PC-3 (cell line): ENCODE measurements around the gene DMGDH. TPM values are rescaled to one million over a fixed set of nuclear protein-coding genes. Genes with fewer than 3 reads are reported as not detected.

Source experiments
- ATAC-seq: fragments of 200-7000 bp; cut with Tn5 transposase; 2 replicates; pipeline ENCODE4 v1.9.1; 2020; ENCODE audit warnings: mild to moderate bottlenecking, moderate library complexity
- BruUV-seq: library from RNA; stranded (reverse); fragments of 400-500 nt; replicated peaks from 2 replicates; lab custom pipeline; 2021; lab: Mats Ljungman, UMichigan
- CTCF ChIA-PET: fragments of 300-600 bp; sonication (Branson Sonifier 250); formaldehyde crosslinking; loops from one replicate; lab custom pipeline; 2022; ENCODE audit warnings: antibody characterized with exemption; lab: Charles Lee
- POLR2A ChIA-PET: fragments of 300-600 bp; sonication (Branson Sonifier 250); formaldehyde crosslinking; loops from one replicate; lab custom pipeline; 2022; ENCODE audit warnings: antibody characterized with exemption; ENCODE audit not compliant: unreplicated experiment; lab: Charles Lee
- DNase-seq: peaks from one replicate; pipeline ENCODE4 v3.0.0-alpha.2; 2015
- H2AFZ ChIP-seq: fragments of 300-600 bp; sonication (generic); 2 replicates; pipeline ENCODE4 v1.6.0; 2016; ENCODE audit warnings: antibody characterized with exemption, low read length
- H3F3A ChIP-seq: fragments of 300-600 bp; sonication (generic); one replicate; pipeline ENCODE4 v1.6.0; 2017; ENCODE audit warnings: antibody characterized with exemption, low read length, control low read depth, mild to moderate bottlenecking; ENCODE audit not compliant: unreplicated experiment
- H3K27ac ChIP-seq: fragments of 300-600 bp; sonication (generic); 2 replicates; pipeline ENCODE4 v1.5.1; 2016; ENCODE audit warnings: mild to moderate bottlenecking, low read length
- H3K27me3 ChIP-seq: fragments of 300-600 bp; sonication (generic); 2 replicates; pipeline ENCODE4 v1.6.1; 2016; ENCODE audit warnings: low read length, mixed read lengths
- H3K36me3 ChIP-seq: fragments of 300-600 bp; sonication (generic); 2 replicates; pipeline ENCODE4 v1.6.1; 2016; ENCODE audit warnings: low read depth, mixed run types, low read length, mixed read lengths
- H3K4me1 ChIP-seq: fragments of 300-600 bp; sonication (generic); 2 replicates; pipeline ENCODE4 v1.5.1; 2016; ENCODE audit warnings: low read length; ENCODE audit not compliant: insufficient read depth
- H3K4me2 ChIP-seq: fragments of 300-600 bp; sonication (generic); 2 replicates; pipeline ENCODE4 v1.6.0; 2016; ENCODE audit warnings: low read length
- H3K4me3 ChIP-seq: fragments of 300-600 bp; sonication (generic); 2 replicates; pipeline ENCODE4 v1.5.1; 2016; ENCODE audit warnings: mild to moderate bottlenecking, low read length, mixed read lengths
- H3K79me2 ChIP-seq: fragments of 300-600 bp; sonication (generic); 2 replicates; pipeline ENCODE4 v1.6.1; 2017; ENCODE audit warnings: low read length, mixed read lengths
- H3K9ac ChIP-seq: fragments of 300-600 bp; sonication (generic); 2 replicates; pipeline ENCODE4 v1.6.0; 2016; ENCODE audit warnings: mild to moderate bottlenecking, low read length
- H3K9me2 ChIP-seq: fragments of 300-600 bp; sonication (generic); replicated peaks from 2 replicates; pipeline ENCODE4 v1.6.1; 2016; ENCODE audit warnings: mixed run types, low read length, mixed read lengths
- H3K9me3 ChIP-seq: fragments of 300-600 bp; sonication (generic); 2 replicates; pipeline ENCODE4 v1.6.1; 2016; ENCODE audit warnings: low read length, mixed read lengths
- H4K20me1 ChIP-seq: fragments of 300-600 bp; sonication (generic); 2 replicates; pipeline ENCODE4 v1.6.1; 2016; ENCODE audit warnings: low read length, mixed read lengths
- EZH2 ChIP-seq: fragments of 300-600 bp; sonication (generic); IDR thresholded peaks from one replicate; pipeline ENCODE4 v1.6.1; 2017; ENCODE audit warnings: antibody characterized with exemption, mild to moderate bottlenecking, low read length; ENCODE audit not compliant: unreplicated experiment
- EZH2phosphoT487 ChIP-seq: fragments of 300-600 bp; sonication (generic); IDR thresholded peaks from 2 replicates; pipeline ENCODE4 v1.6.1; 2018; ENCODE audit warnings: mild to moderate bottlenecking, antibody characterized with exemption, low read length, borderline replicate concordance
- intact Hi-C: fragments of 100-400 bp; cut with micrococcal nuclease; formaldehyde crosslinking; loops from 2 replicates; pipeline ENCODE4 v1.9.0; 2023
- total RNA-seq: library from RNA; depleted of rRNA; stranded (reverse); fragments of >200 nt; gene quantifications from 2 replicates; pipeline ENCODE4 v1.2.3, GENCODE V29; 2014
- TF ChIP-seq, protein P1 (sequence below): fragments of 300-600 bp; sonication (generic); conservative IDR thresholded peaks from 2 replicates; pipeline ENCODE4 v1.5.1; 2017; ENCODE audit warnings: antibody characterized with exemption, low read depth, mild to moderate bottlenecking, low read length

The DMGDH gene
- total RNA-seq, 1 experiment from 2014 or later, result not detected

DNA sequence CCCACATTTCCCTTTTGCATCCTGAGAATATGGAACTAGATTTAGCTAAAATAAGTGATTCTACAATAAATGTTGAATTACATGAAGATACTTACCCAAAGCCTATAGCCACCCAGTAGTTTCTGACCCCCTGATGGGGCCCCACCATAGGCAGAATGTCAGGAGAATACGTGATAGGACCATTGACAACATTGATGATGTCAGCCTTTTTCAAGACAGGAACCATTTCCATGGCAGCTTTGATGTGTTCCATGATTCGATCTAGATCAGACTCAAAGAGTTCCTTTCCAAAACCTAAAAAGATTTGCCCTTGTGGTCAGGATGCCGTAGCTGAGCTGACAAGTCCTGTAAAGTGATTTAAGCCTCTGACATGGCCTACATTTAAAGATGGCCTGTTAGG is 27.3 kb downstream of the DMGDH start:
- Histone ChIP-seq H3K9ac (no peak overlapping the region), H3K27me3 (no peaks in the 10 kb centered on the region), H3K27ac (no peak overlapping the region), H3K9me3 (no peaks in the 10 kb centered on the region), H3K4me3 (no peak overlapping the region), H3K36me3 (no peaks in the 10 kb centered on the region), H3K79me2 (no peaks in the 10 kb centered on the region), H3K4me1 (no peaks in the 10 kb centered on the region), H3F3A (no peaks in the 10 kb centered on the region), H3K4me2 (no peak overlapping the region), H2AFZ (no peak overlapping the region), H4K20me1 (no peaks in the 10 kb centered on the region), H3K9me2 (no peaks in the 10 kb centered on the region)
- CTCF ChIA-PET, result no interaction called here
- TF ChIP-seq, protein P1, sequence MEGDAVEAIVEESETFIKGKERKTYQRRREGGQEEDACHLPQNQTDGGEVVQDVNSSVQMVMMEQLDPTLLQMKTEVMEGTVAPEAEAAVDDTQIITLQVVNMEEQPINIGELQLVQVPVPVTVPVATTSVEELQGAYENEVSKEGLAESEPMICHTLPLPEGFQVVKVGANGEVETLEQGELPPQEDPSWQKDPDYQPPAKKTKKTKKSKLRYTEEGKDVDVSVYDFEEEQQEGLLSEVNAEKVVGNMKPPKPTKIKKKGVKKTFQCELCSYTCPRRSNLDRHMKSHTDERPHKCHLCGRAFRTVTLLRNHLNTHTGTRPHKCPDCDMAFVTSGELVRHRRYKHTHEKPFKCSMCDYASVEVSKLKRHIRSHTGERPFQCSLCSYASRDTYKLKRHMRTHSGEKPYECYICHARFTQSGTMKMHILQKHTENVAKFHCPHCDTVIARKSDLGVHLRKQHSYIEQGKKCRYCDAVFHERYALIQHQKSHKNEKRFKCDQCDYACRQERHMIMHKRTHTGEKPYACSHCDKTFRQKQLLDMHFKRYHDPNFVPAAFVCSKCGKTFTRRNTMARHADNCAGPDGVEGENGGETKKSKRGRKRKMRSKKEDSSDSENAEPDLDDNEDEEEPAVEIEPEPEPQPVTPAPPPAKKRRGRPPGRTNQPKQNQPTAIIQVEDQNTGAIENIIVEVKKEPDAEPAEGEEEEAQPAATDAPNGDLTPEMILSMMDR, result no peak
- no peak for TF ChIP-seq EZH2
- no peak for TF ChIP-seq EZH2phosphoT487
- DNase-seq (no peak), ATAC-seq (no peak)
- intact Hi-C loops, result no loop called here
- POLR2A ChIA-PET, result no interaction called here
- BruUV-seq, result no TSS peak

- DNase-seq (no peak), ATAC-seq (no peak)
- no peaks in the 10 kb centered on the region for H3K27me3 ChIP-seq
- no peaks in the 10 kb centered on the region for H4K20me1 ChIP-seq
- no peak overlapping the region for H3K4me3 ChIP-seq
- H3K9me3 ChIP-seq, result no peaks in the 10 kb centered on the region
- no peak overlapping the region for H2AFZ ChIP-seq
- TF ChIP-seq EZH2phosphoT487 (no peak), EZH2 (no peak)
- TF ChIP-seq, protein P1, result no peak
- CTCF ChIA-PET, result no interaction called here
- BruUV-seq, result no TSS peak
- H3K9ac ChIP-seq, result no peak overlapping the region
- no peak overlapping the region for H3K4me2 ChIP-seq
- H3K36me3 ChIP-seq, result no peaks in the 10 kb centered on the region
- no peak overlapping the region for H3K27ac ChIP-seq
- POLR2A ChIA-PET, result no interaction called here
- H3F3A ChIP-seq, result no peaks in the 10 kb centered on the region
- H3K9me2 ChIP-seq, result no peaks in the 10 kb centered on the region
- H3K4me1 ChIP-seq, result no peaks in the 10 kb centered on the region
- intact Hi-C loops, result no loop called here
- no peaks in the 10 kb centered on the region for H3K79me2 ChIP-seq
Observed at GRCh38 chr5:79036769-79037168, 32.7 kb downstream of the DMGDH start.

DNA sequence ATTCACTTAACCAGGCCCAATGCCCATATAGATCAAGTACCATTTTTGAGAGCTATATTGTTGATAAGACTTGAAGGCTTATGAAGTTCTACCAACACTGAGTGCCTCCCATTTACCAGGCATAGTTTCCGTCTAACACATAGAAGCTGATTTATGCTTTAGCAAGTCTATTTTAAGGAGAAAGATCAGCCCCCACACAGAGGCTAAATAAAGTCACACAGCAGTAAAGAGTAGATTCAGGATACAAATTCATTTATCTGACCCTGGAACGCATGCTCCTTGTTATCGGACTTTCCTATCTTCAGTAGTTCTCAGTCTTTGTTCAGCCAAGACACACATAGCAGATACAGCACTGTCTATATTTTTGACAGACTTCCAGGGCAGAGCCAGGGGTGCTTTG is 34.2 kb downstream of the DMGDH start:
- no peaks in the 10 kb centered on the region for H3K9me3 ChIP-seq
- TF ChIP-seq EZH2 (no peak), EZH2phosphoT487 (no peak)
- TF ChIP-seq, protein P1, result no peak
- BruUV-seq, result no TSS peak
- H3K4me2 ChIP-seq, result no peak overlapping the region
- no peak for ATAC-seq
- H3K36me3 ChIP-seq, result no peaks in the 10 kb centered on the region
- H3K9ac ChIP-seq, result no peak overlapping the region
- no peaks in the 10 kb centered on the region for H3K4me1 ChIP-seq
- no peak overlapping the region for H3K27ac ChIP-seq
- ChIA-PET POLR2A (no interaction called here), CTCF (no interaction called here)
- H3K27me3 ChIP-seq, result no peaks in the 10 kb centered on the region
- no peak overlapping the region for H2AFZ ChIP-seq
- H3F3A ChIP-seq, result no peaks in the 10 kb centered on the region
- H3K9me2 ChIP-seq, result no peaks in the 10 kb centered on the region
- no peaks in the 10 kb centered on the region for H3K79me2 ChIP-seq
- no peak overlapping the region for H3K4me3 ChIP-seq
- intact Hi-C loops, result no loop called here
- DNase-seq, result no peak
- H4K20me1 ChIP-seq, result no peaks in the 10 kb centered on the region
